ENCODE results near the gene RBM19.

DNA sequence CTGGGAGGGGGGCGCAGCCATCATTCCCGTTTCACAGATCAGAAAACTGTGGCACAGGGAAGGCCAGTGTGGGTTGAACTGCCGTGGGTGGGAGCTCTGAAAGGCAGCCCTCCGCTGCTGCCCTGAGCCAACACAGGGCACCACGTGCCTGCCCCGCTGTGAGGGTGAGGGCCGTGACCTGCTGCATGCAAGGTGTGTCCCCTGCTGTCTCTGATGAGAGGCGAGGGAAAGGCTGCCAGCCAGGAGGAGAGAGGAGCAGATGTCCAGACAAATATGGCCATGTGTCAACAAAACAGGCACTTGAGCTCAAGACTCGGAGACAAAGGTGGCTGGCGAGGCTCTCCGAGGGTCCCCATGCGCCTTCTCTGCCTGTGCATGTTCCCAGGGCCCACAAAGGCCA is 108.8 kb downstream of the RBM19 start:
- TF ChIP-seq, protein P1, sequence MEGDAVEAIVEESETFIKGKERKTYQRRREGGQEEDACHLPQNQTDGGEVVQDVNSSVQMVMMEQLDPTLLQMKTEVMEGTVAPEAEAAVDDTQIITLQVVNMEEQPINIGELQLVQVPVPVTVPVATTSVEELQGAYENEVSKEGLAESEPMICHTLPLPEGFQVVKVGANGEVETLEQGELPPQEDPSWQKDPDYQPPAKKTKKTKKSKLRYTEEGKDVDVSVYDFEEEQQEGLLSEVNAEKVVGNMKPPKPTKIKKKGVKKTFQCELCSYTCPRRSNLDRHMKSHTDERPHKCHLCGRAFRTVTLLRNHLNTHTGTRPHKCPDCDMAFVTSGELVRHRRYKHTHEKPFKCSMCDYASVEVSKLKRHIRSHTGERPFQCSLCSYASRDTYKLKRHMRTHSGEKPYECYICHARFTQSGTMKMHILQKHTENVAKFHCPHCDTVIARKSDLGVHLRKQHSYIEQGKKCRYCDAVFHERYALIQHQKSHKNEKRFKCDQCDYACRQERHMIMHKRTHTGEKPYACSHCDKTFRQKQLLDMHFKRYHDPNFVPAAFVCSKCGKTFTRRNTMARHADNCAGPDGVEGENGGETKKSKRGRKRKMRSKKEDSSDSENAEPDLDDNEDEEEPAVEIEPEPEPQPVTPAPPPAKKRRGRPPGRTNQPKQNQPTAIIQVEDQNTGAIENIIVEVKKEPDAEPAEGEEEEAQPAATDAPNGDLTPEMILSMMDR (conservative IDR thresholded peaks at IDR 0.05): no peak
- no peak for TF ChIP-seq ZFX (IDR thresholded peaks at IDR 0.05)
